A673 (cell line): ENCODE measurements around the gene CAPN11. TPM values are rescaled to one million over a fixed set of nuclear protein-coding genes. Genes with fewer than 3 reads are reported as not detected.

Source experiments
- BruUV-seq: library from RNA; stranded (reverse); fragments of 400-500 nt; replicated peaks from 2 replicates; lab custom pipeline; 2021; lab: Mats Ljungman, UMichigan
- CTCF ChIA-PET: fragments of 300-600 bp; sonication (Branson Sonifier 250); formaldehyde crosslinking; loops from one replicate; lab custom pipeline; 2022; ENCODE audit warnings: antibody characterized with exemption; lab: Charles Lee
- POLR2A ChIA-PET: fragments of 300-600 bp; sonication (Branson Sonifier 250); formaldehyde crosslinking; loops from one replicate; lab custom pipeline; 2022; ENCODE audit warnings: antibody characterized with exemption; ENCODE audit not compliant: low non-redundant PET; lab: Charles Lee
- DNase-seq: peaks from one replicate; pipeline ENCODE4 v3.0.0-alpha.2; 2015; ENCODE audit warnings: low spot score
- H3K27ac ChIP-seq: fragments of 200-600 bp; sonication (generic); 2 replicates; pipeline ENCODE4 v1.5.1; 2016; ENCODE audit warnings: mixed run types, low read depth, mild to moderate bottlenecking, mixed read lengths, antibody characterized with exemption, low read length; ENCODE audit not compliant: poor library complexity, severe bottlenecking
- H3K27me3 ChIP-seq: fragments of 200-600 bp; sonication (generic); replicated peaks from 2 replicates; pipeline ENCODE4 v1.6.1; 2017; ENCODE audit warnings: mixed run types, low read depth, mild to moderate bottlenecking, mixed read lengths, antibody characterized with exemption, low read length; ENCODE audit not compliant: insufficient read depth, poor library complexity
- H3K36me3 ChIP-seq: fragments of 200-600 bp; sonication (generic); 2 replicates; pipeline ENCODE4 v1.6.1; 2016; ENCODE audit warnings: mixed run types, mild to moderate bottlenecking, mixed read lengths, antibody characterized with exemption, low read length; ENCODE audit not compliant: insufficient read depth, poor library complexity, severe bottlenecking
- H3K4me1 ChIP-seq: fragments of 200-600 bp; sonication (generic); 2 replicates; pipeline ENCODE4 v1.6.1; 2017; ENCODE audit warnings: mixed run types, mild to moderate bottlenecking, mixed read lengths, antibody characterized with exemption, low read length; ENCODE audit not compliant: insufficient read depth, poor library complexity, severe bottlenecking
- H3K4me3 ChIP-seq: fragments of 200-600 bp; sonication (generic); 2 replicates; pipeline ENCODE4 v1.5.1; 2016; ENCODE audit warnings: low read depth, mixed run types, mild to moderate bottlenecking, mixed read lengths, low read length; ENCODE audit not compliant: poor library complexity, severe bottlenecking
- H3K9me3 ChIP-seq: fragments of 200-600 bp; sonication (generic); 2 replicates; pipeline ENCODE4 v1.6.1; 2016; ENCODE audit warnings: mixed run types, low read depth, mild to moderate bottlenecking, mixed read lengths, antibody characterized with exemption, low read length; ENCODE audit not compliant: poor library complexity, severe bottlenecking
- EZH2 ChIP-seq: fragments of 200-600 bp; sonication (generic); IDR thresholded peaks from 2 replicates; pipeline ENCODE4 v1.6.1; 2017; ENCODE audit warnings: borderline replicate concordance, low read depth, mild to moderate bottlenecking, mixed read lengths, antibody characterized with exemption, low read length; ENCODE audit not compliant: poor library complexity, severe bottlenecking
- intact Hi-C: fragments of 100-400 bp; cut with micrococcal nuclease; formaldehyde crosslinking; loops from one replicate; pipeline ENCODE4 v1.10.0; 2022; ENCODE audit not compliant: unreplicated experiment
- total RNA-seq: library from RNA; stranded (reverse); gene quantifications from 2 replicates; pipeline ENCODE4 v1.2.3, GENCODE V29; 2021
- TF ChIP-seq, protein P1 (sequence below): fragments of 300-800, 200-600 bp; sonication (generic); conservative IDR thresholded peaks from 2 replicates; pipeline ENCODE4 v1.5.1; 2017; ENCODE audit warnings: low read depth, mild to moderate bottlenecking, antibody characterized with exemption, low read length, moderate library complexity, mixed read lengths

Gene CAPN11
- total RNA-seq, 1 experiment from 2014 or later: not detected

- H3K4me3 ChIP-seq: no peak overlapping the region
- H3K27me3 ChIP-seq: no peaks in the 10 kb centered on the region
- ChIA-PET CTCF (interaction anchor here (0.6 kb wide), 1 partner anchor 274 kb away, joined by 7 read pairs; no protein-coding TSS in a partner anchor), POLR2A (no interaction called here)
- no peaks in the 10 kb centered on the region for H3K4me1 ChIP-seq
- no peak for DNase-seq
- H3K27ac ChIP-seq: no peak overlapping the region
- H3K9me3 ChIP-seq: no peaks in the 10 kb centered on the region
- no TSS peak for BruUV-seq
- TF ChIP-seq EZH2: no peak
- TF ChIP-seq, protein P1, sequence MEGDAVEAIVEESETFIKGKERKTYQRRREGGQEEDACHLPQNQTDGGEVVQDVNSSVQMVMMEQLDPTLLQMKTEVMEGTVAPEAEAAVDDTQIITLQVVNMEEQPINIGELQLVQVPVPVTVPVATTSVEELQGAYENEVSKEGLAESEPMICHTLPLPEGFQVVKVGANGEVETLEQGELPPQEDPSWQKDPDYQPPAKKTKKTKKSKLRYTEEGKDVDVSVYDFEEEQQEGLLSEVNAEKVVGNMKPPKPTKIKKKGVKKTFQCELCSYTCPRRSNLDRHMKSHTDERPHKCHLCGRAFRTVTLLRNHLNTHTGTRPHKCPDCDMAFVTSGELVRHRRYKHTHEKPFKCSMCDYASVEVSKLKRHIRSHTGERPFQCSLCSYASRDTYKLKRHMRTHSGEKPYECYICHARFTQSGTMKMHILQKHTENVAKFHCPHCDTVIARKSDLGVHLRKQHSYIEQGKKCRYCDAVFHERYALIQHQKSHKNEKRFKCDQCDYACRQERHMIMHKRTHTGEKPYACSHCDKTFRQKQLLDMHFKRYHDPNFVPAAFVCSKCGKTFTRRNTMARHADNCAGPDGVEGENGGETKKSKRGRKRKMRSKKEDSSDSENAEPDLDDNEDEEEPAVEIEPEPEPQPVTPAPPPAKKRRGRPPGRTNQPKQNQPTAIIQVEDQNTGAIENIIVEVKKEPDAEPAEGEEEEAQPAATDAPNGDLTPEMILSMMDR: no peak
- H3K36me3 ChIP-seq: no peaks in the 10 kb centered on the region
- intact Hi-C loops: loop anchor here (5.0 kb wide), 1 partner anchor 382 kb away; the partner anchor contains the start of gene VEGFA
These were observed 4.6 kb upstream of the CAPN11 start for GRCh38 chr6:44154067-44154466.

DNA sequence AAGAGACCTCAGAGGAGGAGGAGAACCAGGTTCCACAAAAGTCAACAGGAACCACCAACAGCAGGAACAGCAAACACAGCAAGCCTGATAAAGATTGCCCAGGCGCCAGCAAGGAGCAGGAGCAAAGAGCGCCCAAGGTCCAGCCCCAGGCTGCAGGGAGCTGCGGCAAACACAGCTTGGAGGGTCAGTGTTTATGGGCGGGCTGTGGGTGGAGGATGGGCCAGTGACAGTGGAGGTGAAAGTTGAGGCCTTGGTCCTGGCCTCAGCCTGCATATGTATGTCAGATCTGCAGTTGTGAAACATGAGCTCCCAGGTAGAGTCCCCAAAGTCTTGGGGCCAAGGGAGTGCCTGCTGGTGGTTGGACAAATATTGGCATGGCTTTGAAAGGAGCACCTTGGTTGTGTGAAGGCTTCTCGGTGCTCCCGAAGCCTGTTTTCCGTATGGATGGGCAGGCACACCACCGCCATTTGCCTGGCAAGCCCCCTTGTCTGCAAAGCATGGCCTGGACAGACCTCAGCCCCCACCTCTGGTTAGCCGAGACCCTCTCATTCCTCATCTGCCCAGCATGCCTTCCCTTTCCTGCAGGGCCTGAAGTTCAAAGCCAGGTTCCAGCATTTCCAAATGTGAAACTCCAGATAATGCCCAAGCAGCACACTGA, 2.0 kb upstream of the CAPN11 start:
- ChIA-PET CTCF (no interaction called here), POLR2A (interaction anchor here (0.6 kb wide), 1 partner anchor 48 kb away, joined by 3 read pairs; no protein-coding TSS in a partner anchor)
- Histone ChIP-seq H3K36me3 (no peaks in the 10 kb centered on the region), H3K4me3 (no peak overlapping the region), H3K9me3 (no peaks in the 10 kb centered on the region), H3K27me3 (no peaks in the 10 kb centered on the region), H3K27ac (no peak overlapping the region), H3K4me1 (no peaks in the 10 kb centered on the region)
- TF ChIP-seq, protein P1: no peak
- no peak for TF ChIP-seq EZH2
- DNase-seq: no peak
- intact Hi-C loops: no loop called here
- no TSS peak for BruUV-seq

GRCh38 chr6:44157152-44157521, 1.5 kb upstream of the CAPN11 start:
- no peaks in the 10 kb centered on the region for H3K9me3 ChIP-seq
- POLR2A ChIA-PET: interaction anchor here (0.6 kb wide), 1 partner anchor 48 kb away, joined by 3 read pairs; no protein-coding TSS in a partner anchor
- intact Hi-C loops: no loop called here

More at GRCh38 chr6:44157152-44157521, 1.5 kb upstream of the CAPN11 start:
- Histone ChIP-seq H3K4me3 (no peak overlapping the region), H3K36me3 (no peaks in the 10 kb centered on the region), H3K27ac (no peak overlapping the region), H3K27me3 (no peaks in the 10 kb centered on the region), H3K4me1 (no peaks in the 10 kb centered on the region)
- no peak for DNase-seq
- BruUV-seq: no TSS peak
- TF ChIP-seq, protein P1: no peak
- no peak for TF ChIP-seq EZH2
- CTCF ChIA-PET: no interaction called here
